ENCODE results near the gene SPAG5. TPM values are rescaled to one million over a fixed set of nuclear protein-coding genes. Genes with fewer than 3 reads are reported as not detected.

Gene SPAG5
- total and polyA plus RNA-seq, 2 experiments from 2014 or later = 99.6 to 104 TPM

DNA sequence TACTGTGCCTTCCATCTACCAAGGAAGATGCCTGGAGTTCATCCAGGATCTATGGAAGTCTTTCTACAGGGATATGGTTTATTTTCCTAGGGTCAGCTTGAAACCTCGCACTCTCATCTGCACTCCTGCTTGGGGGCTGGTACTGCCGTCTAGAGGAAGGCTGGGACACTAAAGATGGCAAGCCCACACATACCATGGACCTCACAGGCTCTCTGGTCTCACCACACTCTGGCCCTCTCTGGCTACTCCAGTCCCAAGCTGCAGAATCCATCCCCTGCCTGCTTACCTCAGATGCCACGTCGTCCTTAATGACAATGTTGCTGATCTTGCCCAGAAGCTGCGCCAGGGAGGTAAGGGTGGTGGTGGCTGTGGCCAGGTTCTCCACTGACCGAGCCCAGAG lies 44.3 kb downstream of the SPAG5 start:
- Mint-ChIP-seq H3K27ac (no peak overlapping the region), H3K36me3 (ENCODE audit: low read depth) (peaks cover 37% of the 10 kb centered on the region), H3K4me3 (no peak overlapping the region), H3K27me3 (ENCODE audit: insufficient read depth, low read depth, poor library complexity) (peaks cover 13% of the 10 kb centered on the region), H3K9me3 (no peaks in the 10 kb centered on the region; the same call in 2 of the 3 replicates), H3K4me1 (peaks cover 18% of the 10 kb centered on the region)
- Histone ChIP-seq H3K4me3 (no peak overlapping the region), H3K27ac (ENCODE audit: low read depth) (no peak overlapping the region), H3K4me1 (ENCODE audit: insufficient read depth) (peaks cover 15% of the 10 kb centered on the region; the same call in 1 of the 2 replicates), H3K79me2 (replicated peaks; ENCODE audit: insufficient read depth) (peaks cover 8% of the 10 kb centered on the region), H3K4me2 (no peak overlapping the region), H3K27me3 (ENCODE audit: insufficient read depth) (no peaks in the 10 kb centered on the region), H4K20me1 (replicated peaks; ENCODE audit: insufficient read depth) (no peaks in the 10 kb centered on the region; the same call in 1 of the 2 replicates), H3K36me3 (ENCODE audit: insufficient read depth) (peaks cover 21% of the 10 kb centered on the region; the same call in 1 of the 2 replicates), H3K9me2 (ENCODE audit: insufficient read depth) (no peaks in the 10 kb centered on the region), H3F3A (replicated peaks; ENCODE audit: low read depth) (no peaks in the 10 kb centered on the region), H2AFZ (no peak overlapping the region)
- no peak for DNase-seq (ENCODE audit: low spot score)
- ATAC-seq = no peak
- TF ChIP-seq, protein P1, sequence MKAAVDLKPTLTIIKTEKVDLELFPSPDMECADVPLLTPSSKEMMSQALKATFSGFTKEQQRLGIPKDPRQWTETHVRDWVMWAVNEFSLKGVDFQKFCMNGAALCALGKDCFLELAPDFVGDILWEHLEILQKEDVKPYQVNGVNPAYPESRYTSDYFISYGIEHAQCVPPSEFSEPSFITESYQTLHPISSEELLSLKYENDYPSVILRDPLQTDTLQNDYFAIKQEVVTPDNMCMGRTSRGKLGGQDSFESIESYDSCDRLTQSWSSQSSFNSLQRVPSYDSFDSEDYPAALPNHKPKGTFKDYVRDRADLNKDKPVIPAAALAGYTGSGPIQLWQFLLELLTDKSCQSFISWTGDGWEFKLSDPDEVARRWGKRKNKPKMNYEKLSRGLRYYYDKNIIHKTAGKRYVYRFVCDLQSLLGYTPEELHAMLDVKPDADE (IDR thresholded peaks at IDR 0.05) = no peak
- TF ChIP-seq, protein P2, sequence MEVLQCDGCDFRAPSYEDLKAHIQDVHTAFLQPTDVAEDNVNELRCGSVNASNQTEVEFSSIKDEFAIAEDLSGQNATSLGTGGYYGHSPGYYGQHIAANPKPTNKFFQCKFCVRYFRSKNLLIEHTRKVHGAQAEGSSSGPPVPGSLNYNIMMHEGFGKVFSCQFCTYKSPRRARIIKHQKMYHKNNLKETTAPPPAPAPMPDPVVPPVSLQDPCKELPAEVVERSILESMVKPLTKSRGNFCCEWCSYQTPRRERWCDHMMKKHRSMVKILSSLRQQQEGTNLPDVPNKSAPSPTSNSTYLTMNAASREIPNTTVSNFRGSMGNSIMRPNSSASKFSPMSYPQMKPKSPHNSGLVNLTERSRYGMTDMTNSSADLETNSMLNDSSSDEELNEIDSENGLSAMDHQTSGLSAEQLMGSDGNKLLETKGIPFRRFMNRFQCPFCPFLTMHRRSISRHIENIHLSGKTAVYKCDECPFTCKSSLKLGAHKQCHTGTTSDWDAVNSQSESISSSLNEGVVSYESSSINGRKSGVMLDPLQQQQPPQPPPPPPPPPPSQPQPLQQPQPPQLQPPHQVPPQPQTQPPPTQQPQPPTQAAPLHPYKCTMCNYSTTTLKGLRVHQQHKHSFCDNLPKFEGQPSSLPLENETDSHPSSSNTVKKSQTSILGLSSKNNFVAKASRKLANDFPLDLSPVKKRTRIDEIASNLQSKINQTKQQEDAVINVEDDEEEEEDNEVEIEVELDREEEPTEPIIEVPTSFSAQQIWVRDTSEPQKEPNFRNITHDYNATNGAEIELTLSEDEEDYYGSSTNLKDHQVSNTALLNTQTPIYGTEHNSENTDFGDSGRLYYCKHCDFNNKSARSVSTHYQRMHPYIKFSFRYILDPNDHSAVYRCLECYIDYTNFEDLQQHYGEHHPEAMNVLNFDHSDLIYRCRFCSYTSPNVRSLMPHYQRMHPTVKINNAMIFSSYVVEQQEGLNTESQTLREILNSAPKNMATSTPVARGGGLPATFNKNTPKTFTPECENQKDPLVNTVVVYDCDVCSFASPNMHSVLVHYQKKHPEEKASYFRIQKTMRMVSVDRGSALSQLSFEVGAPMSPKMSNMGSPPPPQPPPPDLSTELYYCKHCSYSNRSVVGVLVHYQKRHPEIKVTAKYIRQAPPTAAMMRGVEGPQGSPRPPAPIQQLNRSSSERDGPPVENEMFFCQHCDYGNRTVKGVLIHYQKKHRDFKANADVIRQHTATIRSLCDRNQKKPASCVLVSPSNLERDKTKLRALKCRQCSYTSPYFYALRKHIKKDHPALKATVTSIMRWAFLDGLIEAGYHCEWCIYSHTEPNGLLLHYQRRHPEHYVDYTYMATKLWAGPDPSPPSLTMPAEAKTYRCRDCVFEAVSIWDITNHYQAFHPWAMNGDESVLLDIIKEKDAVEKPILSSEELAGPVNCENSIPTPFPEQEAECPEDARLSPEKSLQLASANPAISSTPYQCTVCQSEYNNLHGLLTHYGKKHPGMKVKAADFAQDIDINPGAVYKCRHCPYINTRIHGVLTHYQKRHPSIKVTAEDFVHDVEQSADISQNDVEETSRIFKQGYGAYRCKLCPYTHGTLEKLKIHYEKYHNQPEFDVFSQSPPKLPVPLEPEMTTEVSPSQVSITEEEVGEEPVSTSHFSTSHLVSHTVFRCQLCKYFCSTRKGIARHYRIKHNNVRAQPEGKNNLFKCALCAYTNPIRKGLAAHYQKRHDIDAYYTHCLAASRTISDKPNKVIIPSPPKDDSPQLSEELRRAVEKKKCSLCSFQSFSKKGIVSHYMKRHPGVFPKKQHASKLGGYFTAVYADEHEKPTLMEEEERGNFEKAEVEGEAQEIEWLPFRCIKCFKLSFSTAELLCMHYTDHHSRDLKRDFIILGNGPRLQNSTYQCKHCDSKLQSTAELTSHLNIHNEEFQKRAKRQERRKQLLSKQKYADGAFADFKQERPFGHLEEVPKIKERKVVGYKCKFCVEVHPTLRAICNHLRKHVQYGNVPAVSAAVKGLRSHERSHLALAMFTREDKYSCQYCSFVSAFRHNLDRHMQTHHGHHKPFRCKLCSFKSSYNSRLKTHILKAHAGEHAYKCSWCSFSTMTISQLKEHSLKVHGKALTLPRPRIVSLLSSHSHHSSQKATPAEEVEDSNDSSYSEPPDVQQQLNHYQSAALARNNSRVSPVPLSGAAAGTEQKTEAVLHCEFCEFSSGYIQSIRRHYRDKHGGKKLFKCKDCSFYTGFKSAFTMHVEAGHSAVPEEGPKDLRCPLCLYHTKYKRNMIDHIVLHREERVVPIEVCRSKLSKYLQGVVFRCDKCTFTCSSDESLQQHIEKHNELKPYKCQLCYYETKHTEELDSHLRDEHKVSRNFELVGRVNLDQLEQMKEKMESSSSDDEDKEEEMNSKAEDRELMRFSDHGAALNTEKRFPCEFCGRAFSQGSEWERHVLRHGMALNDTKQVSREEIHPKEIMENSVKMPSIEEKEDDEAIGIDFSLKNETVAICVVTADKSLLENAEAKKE (CRISPR knock-in tag; IDR thresholded peaks at IDR 0.05) = no peak
- TF ChIP-seq POLR2AphosphoS5 (IDR thresholded peaks at IDR 0.05; ENCODE audit: low read depth) (no peak), JUNB (IDR thresholded peaks at IDR 0.05; ENCODE audit: unreplicated experiment) (no peak), ZNF331 (CRISPR knock-in tag; IDR thresholded peaks at IDR 0.05; ENCODE audit: low read depth) (no peak), STAT1 (IDR thresholded peaks at IDR 0.05; ENCODE audit: unreplicated experiment) (no peak)

All from GM23338 (cell line).